GM12878 (cell line): ENCODE data around the gene C1R. TPM values are rescaled to one million over a fixed set of nuclear protein-coding genes. Genes with fewer than 3 reads are reported as not detected.
A peak's percentile ranks its signal among the peaks of the same experiment; 100 is the strongest.
"Not testable (repeated sequence)": the region's sequence is repeated elsewhere in the genome, so short reads cannot be mapped to it uniquely, and the experiment has no call there.

Source experiments
- ATAC-seq: fragments of 200-7000 bp; cut with Tn5 transposase; 3 replicates; pipeline ENCODE4 v1.9.1; 2020; ENCODE audit warnings: mild to moderate bottlenecking, moderate library complexity
- BruUV-seq: library from RNA; stranded (reverse); fragments of 400-500 nt; replicated peaks from 2 replicates; lab custom pipeline; 2021; lab: Mats Ljungman, UMichigan
- CTCF ChIA-PET: fragments of 300-600 bp; sonication (Branson Sonifier 250); formaldehyde crosslinking; extraction: SDS; loops from one replicate; lab custom pipeline; 2021; ENCODE audit warnings: inconsistent platforms; lab: Yijun Ruan, JAX
- POLR2A ChIA-PET: fragments of 350-600 bp; formaldehyde crosslinking; extraction: SDS; loops from one replicate; lab custom pipeline; 2021; ENCODE audit warnings: inconsistent platforms; lab: Charles Lee
- RAD21 ChIA-PET: fragments of 300-600 bp; sonication (Branson Sonifier 250); formaldehyde crosslinking; loops from one replicate; lab custom pipeline; 2023; ENCODE audit warnings: antibody characterized with exemption; ENCODE audit not compliant: unreplicated experiment; lab: Charles Lee
- SMC1A ChIA-PET: fragments of 300-600 bp; sonication (Branson Sonifier 250); formaldehyde crosslinking; loops from one replicate; lab custom pipeline; 2023; ENCODE audit not compliant: unreplicated experiment, uncharacterized antibody; lab: Charles Lee
- DNase-seq: peaks from one replicate; pipeline ENCODE4 v3.0.0-alpha.2; 2011; ENCODE audit warnings: low read depth, low spot score
- FAIRE-seq: peaks from 3 replicates; lab custom pipeline; 2011; peaks lifted over from hg19 to GRCh38; lab: Jason Lieb, UNC
- H2AFZ ChIP-seq: 2 replicates; pipeline ENCODE4 v1.6.0; 2011; ENCODE audit warnings: low read depth, low read length, control low read depth; ENCODE audit not compliant: control insufficient read depth
- H3K27ac ChIP-seq: 2 replicates; pipeline ENCODE4 v1.5.1; 2011; ENCODE audit warnings: control low read depth; ENCODE audit not compliant: control insufficient read depth, insufficient read depth
- H3K27me3 ChIP-seq, 2 experiments: replicated peaks in 1 of 2; 2 replicates each; pipeline versions ENCODE4 v1.6.0 to v1.6.1; 2011; ENCODE audit warnings: low read length in 1 of 2; ENCODE audit not compliant: control insufficient read depth in 2 of 2, insufficient read depth in 2 of 2
- H3K36me3 ChIP-seq, 2 experiments: 2 replicates each; pipeline ENCODE4 v1.5.1; 2011; ENCODE audit warnings: low read length in 1 of 2; ENCODE audit not compliant: control insufficient read depth in 2 of 2, insufficient read depth in 2 of 2
- H3K4me1 ChIP-seq: 2 replicates; pipeline ENCODE4 v1.6.1; 2011; ENCODE audit warnings: mild to moderate bottlenecking, low read length, moderate library complexity, mixed read lengths; ENCODE audit not compliant: control insufficient read depth, insufficient read depth
- H3K4me2 ChIP-seq: 2 replicates; pipeline ENCODE4 v1.6.0; 2011; ENCODE audit warnings: control low read depth; ENCODE audit not compliant: control insufficient read depth, insufficient read depth
- H3K4me3 ChIP-seq: fragments of 200-600 bp; sonication (generic); 2 replicates; pipeline ENCODE4 v1.5.1; 2016
- H3K79me2 ChIP-seq: 2 replicates; pipeline ENCODE4 v1.6.0; 2011; ENCODE audit warnings: low read length; ENCODE audit not compliant: control insufficient read depth, insufficient read depth
- H3K9ac ChIP-seq: 2 replicates; pipeline ENCODE4 v1.8.0; 2011; ENCODE audit warnings: low read length, control low read depth, mixed read lengths; ENCODE audit not compliant: control insufficient read depth, insufficient read depth
- H3K9me3 ChIP-seq: replicated peaks from 3 replicates; pipeline ENCODE4 v1.5.1; 2011; ENCODE audit warnings: mild to moderate bottlenecking, low read length; ENCODE audit not compliant: control insufficient read depth, insufficient read depth
- H4K20me1 ChIP-seq: 2 replicates; pipeline ENCODE4 v1.6.0; 2011; ENCODE audit not compliant: control insufficient read depth, insufficient read depth
- CHD4 ChIP-seq: fragments of 200-600 bp; sonication (generic); IDR thresholded peaks from 2 replicates; pipeline ENCODE4 v1.6.1; 2016; ENCODE audit warnings: mild to moderate bottlenecking
- FOXM1 ChIP-seq: IDR thresholded peaks from 2 replicates; pipeline ENCODE4 v1.6.1; 2012; ENCODE audit warnings: low read depth, mild to moderate bottlenecking, inconsistent platforms, low read length, moderate library complexity
- MYB ChIP-seq: fragments of 150-350 bp; IDR thresholded peaks from 2 replicates; pipeline ENCODE4 v1.6.1; 2014; ENCODE audit warnings: mild to moderate bottlenecking, low read depth, low read length, borderline replicate concordance
- POLR2AphosphoS5 ChIP-seq: IDR thresholded peaks from 2 replicates; pipeline ENCODE4 v1.6.1; 2011; ENCODE audit warnings: mild to moderate bottlenecking, low read length, inconsistent platforms
- SIX5 ChIP-seq: IDR thresholded peaks from 2 replicates; pipeline ENCODE4 v1.6.1; 2011; ENCODE audit warnings: mild to moderate bottlenecking, low read depth, low read length, moderate library complexity; ENCODE audit not compliant: severe bottlenecking
- TCF3 ChIP-seq: IDR thresholded peaks from 2 replicates; pipeline ENCODE4 v1.6.1; 2012; ENCODE audit warnings: low read depth, mild to moderate bottlenecking, low read length, borderline replicate concordance; ENCODE audit not compliant: insufficient read depth
- YBX1 ChIP-seq: fragments of 450-650 bp; IDR thresholded peaks from 2 replicates; pipeline ENCODE4 v1.6.1; 2016; ENCODE audit warnings: antibody characterized with exemption
- YY1 ChIP-seq: IDR thresholded peaks from 2 replicates; pipeline ENCODE4 v1.6.1; 2011; ENCODE audit warnings: low read depth, mild to moderate bottlenecking, low read length
- WGBS: methylation state at CpG from one replicate; pipeline ENCODE4 v1.1.6; 2016; ENCODE audit warnings: low lambda C conversion rate; ENCODE audit not compliant: insufficient replicate concordance, insufficient coverage; ENCODE audit errors: missing lambda C conversion rate; 5-methylcytosine and 5-hydroxymethylcytosine counted together
- in situ Hi-C: fragments of 300-500 bp; cut with MboI; formaldehyde crosslinking; loops from 9 replicates; pipeline ENCODE4 v1.14.3; 2018; ENCODE audit warnings: mixed read lengths
- intact Hi-C: fragments of 100-400 bp; cut with micrococcal nuclease; formaldehyde crosslinking; loops from one replicate; pipeline ENCODE4 v1.14.2; 2022; ENCODE audit not compliant: unreplicated experiment
- polyA plus RNA-seq, 11 experiments: library from polyadenylated mRNA; depleted of rRNA in 4 of 11; unstranded in 6 of 11; stranded (reverse) in 5 of 11; fragments of >200 nt; fragmentation: Nextera tagmentation in 4 of 11; fragmentation: Illumina TruSeq in 1 of 11; extraction: Ambion mirVana in 4 of 11; extraction: Trizol in 1 of 11; gene quantifications; 1 replicate in 1 of 11; 2 replicates in 10 of 11; pipeline versions ENCODE4 v1.2.1 to v1.2.3, GENCODE V29; 2011 to 2016; ENCODE audit warnings: inconsistent platforms in 2 of 11, missing spikeins in 2 of 11, low read depth in 1 of 11
- total RNA-seq, 4 experiments: library from RNA; depleted of rRNA in 3 of 4; stranded (reverse); fragments of >200 nt in 3 of 4; fragmentation: Illumina TruSeq in 1 of 4; extraction: Trizol in 1 of 4; gene quantifications; 2 replicates each; pipeline versions ENCODE4 v1.2.1 to v1.2.3, GENCODE V29; 2013 to 2021
- TF ChIP-seq, protein P1 (sequence below): IDR thresholded peaks from 2 replicates; pipeline ENCODE4 v1.6.1; 2011; ENCODE audit warnings: mild to moderate bottlenecking, low read depth, low read length, moderate library complexity; ENCODE audit not compliant: insufficient replicate concordance
- TF ChIP-seq, protein P2 (sequence below): IDR thresholded peaks from 2 replicates; pipeline ENCODE4 v1.6.1; 2012; ENCODE audit warnings: improper control_type of control experiment, low read depth, low read length; ENCODE audit not compliant: insufficient replicate concordance

Gene C1R
- total and polyA plus RNA-seq, 10 of the 15 experiments (the other 5 are each of a cell fraction or from before 2014, with no cell fraction given), result 0.31 to 1.9 (median 0.96) TPM; not detected in 1

DNA sequence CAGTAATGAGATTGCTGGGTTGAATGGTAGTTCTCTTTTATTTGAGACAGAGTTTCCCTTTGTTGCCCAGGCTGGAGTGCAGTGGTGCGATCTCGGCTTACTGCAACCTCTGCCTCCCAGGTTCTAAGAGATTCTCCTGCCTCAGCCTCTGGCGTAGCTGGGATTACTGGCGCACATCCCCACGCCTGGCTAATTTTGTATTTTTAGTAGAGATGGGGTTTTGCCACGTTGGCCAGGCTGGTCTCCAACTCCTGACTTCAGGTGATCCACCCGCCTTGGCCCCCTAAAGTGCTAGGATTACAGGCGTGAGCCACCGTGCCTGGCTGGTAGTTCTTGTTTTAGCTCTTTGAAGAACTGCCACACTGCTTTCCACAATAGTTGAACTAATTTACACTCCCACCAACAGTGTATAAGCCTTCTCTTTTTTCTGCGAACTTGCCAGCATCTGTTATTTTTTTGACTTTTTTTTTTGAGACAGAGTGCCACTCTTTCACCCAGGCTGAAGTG lies 42.7 kb downstream of the C1R start:
- 57% methylated on average over 10 of the region's 10 CpGs for WGBS
- H3K4me2 ChIP-seq, DNase-seq, H4K20me1 ChIP-seq, SMC1A ChIA-PET, CTCF ChIA-PET, H3K9me3 ChIP-seq, H3K4me1 ChIP-seq, H3K4me3 ChIP-seq, H3K27ac ChIP-seq, RAD21 ChIA-PET, FAIRE-seq, H3K9ac ChIP-seq, H3K36me3 ChIP-seq, H2AFZ ChIP-seq, H3K79me2 ChIP-seq, intact Hi-C loops, H3K27me3 ChIP-seq, BruUV-seq, in situ Hi-C loops, ATAC-seq: not testable (repeated sequence)
- POLR2A ChIA-PET, result interaction anchor here (0.6 kb wide), 1 partner anchor 1016 kb away, joined by 3 read pairs; no protein-coding TSS in a partner anchor

DNA sequence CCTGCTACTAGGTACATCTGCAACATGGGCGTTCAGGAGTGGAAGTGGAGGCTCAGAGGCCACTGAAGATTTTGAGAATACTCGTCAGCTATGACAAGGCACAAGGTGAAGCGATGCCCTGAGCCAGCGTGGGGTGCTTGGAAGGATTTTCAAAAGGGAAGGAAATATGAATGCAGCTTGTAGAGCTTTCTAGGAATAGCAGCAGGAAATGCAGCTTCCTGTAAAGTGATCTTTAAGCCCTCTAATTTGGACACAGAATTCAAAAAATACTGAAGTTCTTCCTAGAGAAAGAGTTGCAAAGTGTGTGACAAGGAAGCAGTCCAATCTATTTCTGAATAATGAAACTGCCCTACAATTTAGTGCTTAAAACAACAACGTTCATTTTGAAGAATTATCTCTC lies 44.9 kb downstream of the C1R start:
- H3K4me3 ChIP-seq, result no peak overlapping the region
- BruUV-seq, result no TSS peak
- no peaks in the 10 kb centered on the region for H3K9me3 ChIP-seq
- no peaks in the 10 kb centered on the region for H3K79me2 ChIP-seq
- no peak overlapping the region for H3K27ac ChIP-seq
- ChIA-PET CTCF (interaction anchor here (1.7 kb wide), 1 partner anchor 14 kb away, joined by 3 read pairs; no protein-coding TSS in a partner anchor), RAD21 (no interaction called here), POLR2A (no interaction called here), SMC1A (interaction anchor here (0.7 kb wide), 1 partner anchor 16 kb away, joined by 4 read pairs; no protein-coding TSS in a partner anchor)
- peak overlapping the region; percentile 68 for H2AFZ ChIP-seq
- intact Hi-C loops (no loop called here), in situ Hi-C loops (no loop called here)
- H3K4me2 ChIP-seq, result no peak overlapping the region
- FAIRE-seq (no peak), ATAC-seq (no peak), DNase-seq (no peak)
- 20% methylated on average over 5 of the region's 5 CpGs for WGBS
- no peaks in the 10 kb centered on the region for H3K27me3 ChIP-seq
- H3K4me1 ChIP-seq, result no peaks in the 10 kb centered on the region; the same call in 1 of the 2 replicates
- H3K36me3 ChIP-seq, result no peaks in the 10 kb centered on the region
- H3K9ac ChIP-seq, result no peak overlapping the region
- no peaks in the 10 kb centered on the region for H4K20me1 ChIP-seq
- no peak for TF ChIP-seq YBX1
- no peak for TF ChIP-seq YY1
- TF ChIP-seq MYB, result no peak
- TF ChIP-seq SIX5, result no peak
- TF ChIP-seq FOXM1, result no peak
- TF ChIP-seq, protein P1, sequence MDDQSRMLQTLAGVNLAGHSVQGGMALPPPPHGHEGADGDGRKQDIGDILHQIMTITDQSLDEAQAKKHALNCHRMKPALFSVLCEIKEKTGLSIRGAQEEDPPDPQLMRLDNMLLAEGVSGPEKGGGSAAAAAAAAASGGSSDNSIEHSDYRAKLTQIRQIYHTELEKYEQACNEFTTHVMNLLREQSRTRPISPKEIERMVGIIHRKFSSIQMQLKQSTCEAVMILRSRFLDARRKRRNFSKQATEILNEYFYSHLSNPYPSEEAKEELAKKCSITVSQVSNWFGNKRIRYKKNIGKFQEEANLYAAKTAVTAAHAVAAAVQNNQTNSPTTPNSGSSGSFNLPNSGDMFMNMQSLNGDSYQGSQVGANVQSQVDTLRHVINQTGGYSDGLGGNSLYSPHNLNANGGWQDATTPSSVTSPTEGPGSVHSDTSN, result no peak
- TF ChIP-seq TCF3, result no peak
- TF ChIP-seq POLR2AphosphoS5, result no peak
- TF ChIP-seq, protein P2, sequence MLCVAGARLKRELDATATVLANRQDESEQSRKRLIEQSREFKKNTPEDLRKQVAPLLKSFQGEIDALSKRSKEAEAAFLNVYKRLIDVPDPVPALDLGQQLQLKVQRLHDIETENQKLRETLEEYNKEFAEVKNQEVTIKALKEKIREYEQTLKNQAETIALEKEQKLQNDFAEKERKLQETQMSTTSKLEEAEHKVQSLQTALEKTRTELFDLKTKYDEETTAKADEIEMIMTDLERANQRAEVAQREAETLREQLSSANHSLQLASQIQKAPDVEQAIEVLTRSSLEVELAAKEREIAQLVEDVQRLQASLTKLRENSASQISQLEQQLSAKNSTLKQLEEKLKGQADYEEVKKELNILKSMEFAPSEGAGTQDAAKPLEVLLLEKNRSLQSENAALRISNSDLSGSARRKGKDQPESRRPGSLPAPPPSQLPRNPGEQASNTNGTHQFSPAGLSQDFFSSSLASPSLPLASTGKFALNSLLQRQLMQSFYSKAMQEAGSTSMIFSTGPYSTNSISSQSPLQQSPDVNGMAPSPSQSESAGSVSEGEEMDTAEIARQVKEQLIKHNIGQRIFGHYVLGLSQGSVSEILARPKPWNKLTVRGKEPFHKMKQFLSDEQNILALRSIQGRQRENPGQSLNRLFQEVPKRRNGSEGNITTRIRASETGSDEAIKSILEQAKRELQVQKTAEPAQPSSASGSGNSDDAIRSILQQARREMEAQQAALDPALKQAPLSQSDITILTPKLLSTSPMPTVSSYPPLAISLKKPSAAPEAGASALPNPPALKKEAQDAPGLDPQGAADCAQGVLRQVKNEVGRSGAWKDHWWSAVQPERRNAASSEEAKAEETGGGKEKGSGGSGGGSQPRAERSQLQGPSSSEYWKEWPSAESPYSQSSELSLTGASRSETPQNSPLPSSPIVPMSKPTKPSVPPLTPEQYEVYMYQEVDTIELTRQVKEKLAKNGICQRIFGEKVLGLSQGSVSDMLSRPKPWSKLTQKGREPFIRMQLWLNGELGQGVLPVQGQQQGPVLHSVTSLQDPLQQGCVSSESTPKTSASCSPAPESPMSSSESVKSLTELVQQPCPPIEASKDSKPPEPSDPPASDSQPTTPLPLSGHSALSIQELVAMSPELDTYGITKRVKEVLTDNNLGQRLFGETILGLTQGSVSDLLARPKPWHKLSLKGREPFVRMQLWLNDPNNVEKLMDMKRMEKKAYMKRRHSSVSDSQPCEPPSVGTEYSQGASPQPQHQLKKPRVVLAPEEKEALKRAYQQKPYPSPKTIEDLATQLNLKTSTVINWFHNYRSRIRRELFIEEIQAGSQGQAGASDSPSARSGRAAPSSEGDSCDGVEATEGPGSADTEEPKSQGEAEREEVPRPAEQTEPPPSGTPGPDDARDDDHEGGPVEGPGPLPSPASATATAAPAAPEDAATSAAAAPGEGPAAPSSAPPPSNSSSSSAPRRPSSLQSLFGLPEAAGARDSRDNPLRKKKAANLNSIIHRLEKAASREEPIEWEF, result no peak
- no peak for TF ChIP-seq CHD4
